PC-9 (cell line): ENCODE results near the gene MYADM. TPM values are rescaled to one million over a fixed set of nuclear protein-coding genes. Genes with fewer than 3 reads are reported as not detected.

ENCODE experiments used
- BruUV-seq: library from RNA; stranded (reverse); fragments of 400-500 nt; replicated peaks from 2 replicates; lab custom pipeline; 2021; lab: Mats Ljungman, UMichigan
- CTCF ChIA-PET: fragments of 300-600 bp; sonication (Branson Sonifier 250); formaldehyde crosslinking; loops from one replicate; lab custom pipeline; 2022; ENCODE audit warnings: antibody characterized with exemption; lab: Charles Lee
- POLR2A ChIA-PET: fragments of 300-600 bp; sonication (Branson Sonifier 250); formaldehyde crosslinking; loops from one replicate; lab custom pipeline; 2022; ENCODE audit warnings: antibody characterized with exemption; ENCODE audit not compliant: unreplicated experiment; lab: Charles Lee
- DNase-seq, 2 experiments: peaks; one replicate each; pipeline versions ENCODE4 v3.0.0 to v3.0.0-alpha.2; 2015 to 2022; ENCODE audit warnings: mixed read lengths in 1 of 2
- H2AFZ ChIP-seq: fragments of 200-600 bp; sonication (generic); 2 replicates; pipeline ENCODE4 v1.8.1; 2017; ENCODE audit warnings: antibody characterized with exemption
- H3F3A ChIP-seq: fragments of 200-600 bp; sonication (generic); 2 replicates; pipeline ENCODE4 v1.8.1; 2017; ENCODE audit warnings: antibody characterized with exemption, mild to moderate bottlenecking, low read depth; ENCODE audit not compliant: insufficient read depth
- H3K27ac ChIP-seq: fragments of 200-600 bp; sonication (generic); 2 replicates; pipeline ENCODE4 v1.6.1; 2016; ENCODE audit warnings: mixed run types
- H3K27me3 ChIP-seq: fragments of 200-600 bp; sonication (generic); 2 replicates; pipeline ENCODE4 v1.6.1; 2016; ENCODE audit warnings: low read depth, mixed run types; ENCODE audit not compliant: insufficient read depth
- H3K36me3 ChIP-seq: fragments of 200-600 bp; sonication (generic); 2 replicates; pipeline ENCODE4 v1.6.1; 2016; ENCODE audit warnings: low read depth, mixed run types
- H3K4me1 ChIP-seq: fragments of 200-600 bp; sonication (generic); replicated peaks from 2 replicates; pipeline ENCODE4 v1.6.1; 2016; ENCODE audit warnings: mixed run types; ENCODE audit not compliant: insufficient read depth
- H3K4me2 ChIP-seq: fragments of 200-600 bp; sonication (generic); 2 replicates; pipeline ENCODE4 v1.6.1; 2017; ENCODE audit warnings: mixed run types
- H3K4me3 ChIP-seq: fragments of 200-600 bp; sonication (generic); 2 replicates; pipeline ENCODE4 v1.6.1; 2016; ENCODE audit warnings: mixed run types
- H3K79me2 ChIP-seq: fragments of 200-600 bp; sonication (generic); 2 replicates; pipeline ENCODE4 v1.6.1; 2017; ENCODE audit warnings: low read depth, mixed run types
- H3K9me2 ChIP-seq: fragments of 200-600 bp; sonication (generic); 2 replicates; pipeline ENCODE4 v1.8.1; 2017; ENCODE audit warnings: mild to moderate bottlenecking; ENCODE audit not compliant: insufficient read depth
- H3K9me3 ChIP-seq: fragments of 200-600 bp; sonication (generic); 2 replicates; pipeline ENCODE4 v1.8.1; 2016; ENCODE audit warnings: low read depth; ENCODE audit not compliant: insufficient read depth
- H4K20me1 ChIP-seq: fragments of 200-600 bp; sonication (generic); 2 replicates; pipeline ENCODE4 v1.8.1; 2017; ENCODE audit not compliant: insufficient read depth
- EZH2 ChIP-seq: fragments of 200-600 bp; sonication (generic); IDR thresholded peaks from 2 replicates; pipeline ENCODE4 v1.8.0; 2017; ENCODE audit warnings: antibody characterized with exemption, low read depth
- intact Hi-C: fragments of 100-400 bp; cut with micrococcal nuclease; formaldehyde crosslinking; loops from one replicate; pipeline ENCODE4 v1.10.0; 2022; ENCODE audit not compliant: unreplicated experiment
- total RNA-seq: library from RNA; stranded (reverse); gene quantifications from 2 replicates; pipeline ENCODE4 v1.2.3, GENCODE V29; 2021
- TF ChIP-seq, protein P1 (sequence below): fragments of 200-600 bp; sonication (generic); conservative IDR thresholded peaks from 2 replicates; pipeline ENCODE4 v1.6.1; 2017; ENCODE audit warnings: mixed run types, antibody characterized with exemption, mild to moderate bottlenecking, moderate library complexity

MYADM gene
- total RNA-seq, 1 experiment from 2014 or later: 230 TPM

DNA sequence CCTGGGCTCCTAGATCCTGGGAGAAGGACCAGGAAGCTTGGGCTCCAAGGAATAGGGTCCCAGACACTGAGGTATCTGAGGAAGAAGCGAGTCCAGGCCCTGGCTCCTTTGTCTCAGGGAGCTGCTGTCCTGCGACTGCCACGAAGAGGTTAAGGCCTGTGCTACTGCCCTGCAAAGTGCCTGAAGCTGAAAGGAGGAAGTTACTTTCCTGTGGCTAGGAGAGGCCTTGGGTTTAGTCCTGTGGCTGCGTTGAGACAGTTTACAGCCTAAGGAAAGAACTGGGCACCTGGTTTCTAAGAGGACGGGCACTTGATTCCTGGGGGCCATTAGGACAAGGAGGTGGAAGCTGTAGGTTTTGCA lies 2.8 kb downstream of the MYADM start:
- intact Hi-C loops: no loop called here
- Histone ChIP-seq H3K27ac (no peak overlapping the region), H3K4me3 (peak overlapping the region; percentile 4; the same call in 1 of the 2 replicates), H3K9me3 (no peaks in the 10 kb centered on the region), H3F3A (peaks cover 60% of the 10 kb centered on the region), H3K4me2 (peak overlapping the region; percentile 93; the same call in 1 of the 2 replicates), H3K79me2 (peaks cover 45% of the 10 kb centered on the region), H3K4me1 (peaks cover 13% of the 10 kb centered on the region), H3K27me3 (no peaks in the 10 kb centered on the region), H4K20me1 (peaks cover 10% of the 10 kb centered on the region; the same call in 1 of the 2 replicates), H3K36me3 (peaks cover 25% of the 10 kb centered on the region), H2AFZ (no peak overlapping the region), H3K9me2 (no peaks in the 10 kb centered on the region)
- peak in 1 of 2 experiments; percentile 36 for DNase-seq
- POLR2A ChIA-PET: no interaction called here
- CTCF ChIA-PET: interaction anchor here (0.6 to 1.1 kb wide), 2 partner anchors 15 to 126 kb away, joined by 3 to 17 read pairs; no protein-coding TSS in a partner anchor
- no TSS peak for BruUV-seq
- TF ChIP-seq EZH2: no peak
- TF ChIP-seq, protein P1, sequence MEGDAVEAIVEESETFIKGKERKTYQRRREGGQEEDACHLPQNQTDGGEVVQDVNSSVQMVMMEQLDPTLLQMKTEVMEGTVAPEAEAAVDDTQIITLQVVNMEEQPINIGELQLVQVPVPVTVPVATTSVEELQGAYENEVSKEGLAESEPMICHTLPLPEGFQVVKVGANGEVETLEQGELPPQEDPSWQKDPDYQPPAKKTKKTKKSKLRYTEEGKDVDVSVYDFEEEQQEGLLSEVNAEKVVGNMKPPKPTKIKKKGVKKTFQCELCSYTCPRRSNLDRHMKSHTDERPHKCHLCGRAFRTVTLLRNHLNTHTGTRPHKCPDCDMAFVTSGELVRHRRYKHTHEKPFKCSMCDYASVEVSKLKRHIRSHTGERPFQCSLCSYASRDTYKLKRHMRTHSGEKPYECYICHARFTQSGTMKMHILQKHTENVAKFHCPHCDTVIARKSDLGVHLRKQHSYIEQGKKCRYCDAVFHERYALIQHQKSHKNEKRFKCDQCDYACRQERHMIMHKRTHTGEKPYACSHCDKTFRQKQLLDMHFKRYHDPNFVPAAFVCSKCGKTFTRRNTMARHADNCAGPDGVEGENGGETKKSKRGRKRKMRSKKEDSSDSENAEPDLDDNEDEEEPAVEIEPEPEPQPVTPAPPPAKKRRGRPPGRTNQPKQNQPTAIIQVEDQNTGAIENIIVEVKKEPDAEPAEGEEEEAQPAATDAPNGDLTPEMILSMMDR: no peak

DNA sequence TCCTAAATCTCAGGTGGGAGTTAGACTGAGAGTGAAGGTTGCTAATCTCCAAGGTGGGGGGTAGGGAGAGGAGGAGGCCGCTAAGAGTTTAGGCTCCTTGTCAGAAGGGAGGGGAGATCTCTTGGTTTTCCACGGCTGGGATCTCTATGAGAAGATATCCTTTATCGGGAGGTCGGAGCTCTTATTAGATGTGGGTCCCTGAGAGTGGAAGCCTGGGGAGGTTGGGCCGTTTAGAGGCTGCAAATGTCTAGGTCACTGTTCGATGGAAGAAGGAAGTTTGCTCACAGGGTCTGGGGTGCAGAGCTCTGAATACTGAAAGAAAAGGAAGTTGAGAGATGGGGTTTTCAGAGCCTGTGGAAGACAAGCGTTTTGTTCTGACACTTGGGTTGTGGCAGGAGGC lies 3.8 kb downstream of the MYADM start:
- Histone ChIP-seq H3K9me2 (no peaks in the 10 kb centered on the region), H3K27ac (no peak overlapping the region), H3K79me2 (peaks cover 37% of the 10 kb centered on the region), H3K4me1 (peaks cover 7% of the 10 kb centered on the region), H3K9me3 (no peaks in the 10 kb centered on the region), H3K4me3 (no peak overlapping the region), H4K20me1 (peaks cover 10% of the 10 kb centered on the region; the same call in 1 of the 2 replicates), H2AFZ (no peak overlapping the region), H3F3A (peaks cover 58% of the 10 kb centered on the region), H3K36me3 (peaks cover 25% of the 10 kb centered on the region), H3K4me2 (no peak overlapping the region), H3K27me3 (no peaks in the 10 kb centered on the region)
- ChIA-PET POLR2A (no interaction called here), CTCF (interaction anchor here (1.1 kb wide), 1 partner anchor 16 kb away, joined by 3 read pairs; no protein-coding TSS in a partner anchor)
- DNase-seq: no peak
- no peak for TF ChIP-seq EZH2
- TF ChIP-seq, protein P1: no peak
- no TSS peak for BruUV-seq
- intact Hi-C loops: no loop called here

- CTCF ChIA-PET: no interaction called here
- no peak overlapping the region for H3K4me2 ChIP-seq
- no peaks in the 10 kb centered on the region for H3K9me3 ChIP-seq
- peaks cover 62% of the 10 kb centered on the region for H3F3A ChIP-seq
- H4K20me1 ChIP-seq: peaks cover 10% of the 10 kb centered on the region; the same call in 1 of the 2 replicates
- no peak for TF ChIP-seq EZH2
- TF ChIP-seq, protein P1: no peak
- H3K36me3 ChIP-seq: peaks cover 25% of the 10 kb centered on the region
- H3K27ac ChIP-seq: no peak overlapping the region
- POLR2A ChIA-PET: interaction anchor here (0.6 kb wide), 2 partner anchors 10 to 32 kb away, joined by 4 read pairs; no protein-coding TSS in a partner anchor
- no peaks in the 10 kb centered on the region for H3K4me1 ChIP-seq
- no peaks in the 10 kb centered on the region for H3K9me2 ChIP-seq
- no peak overlapping the region for H3K4me3 ChIP-seq
- H2AFZ ChIP-seq: no peak overlapping the region
- H3K79me2 ChIP-seq: peaks cover 30% of the 10 kb centered on the region
- peak in 1 of 2 experiments; percentile 36 for DNase-seq
- intact Hi-C loops: no loop called here
- no peaks in the 10 kb centered on the region for H3K27me3 ChIP-seq
- no TSS peak for BruUV-seq
Observed at GRCh38 chr19:53872762-53873161, 5.1 kb downstream of the MYADM start.
